SIG-M5 treated with dmso at 0.1 percent for 504 hours (cell line): ENCODE results near the gene CRAT.
A peak's percentile ranks its signal among the peaks of the same experiment; 100 is the strongest.
"Not testable (repeated sequence)": the region's sequence is repeated elsewhere in the genome, so short reads cannot be mapped to it uniquely, and the experiment has no call there.

ENCODE experiments used
- DNase-seq: peaks from one replicate; lab custom pipeline; 2025; ENCODE audit not compliant: unreplicated experiment; lab: John Stamatoyannopoulos, UW

Gene CRAT

DNA sequence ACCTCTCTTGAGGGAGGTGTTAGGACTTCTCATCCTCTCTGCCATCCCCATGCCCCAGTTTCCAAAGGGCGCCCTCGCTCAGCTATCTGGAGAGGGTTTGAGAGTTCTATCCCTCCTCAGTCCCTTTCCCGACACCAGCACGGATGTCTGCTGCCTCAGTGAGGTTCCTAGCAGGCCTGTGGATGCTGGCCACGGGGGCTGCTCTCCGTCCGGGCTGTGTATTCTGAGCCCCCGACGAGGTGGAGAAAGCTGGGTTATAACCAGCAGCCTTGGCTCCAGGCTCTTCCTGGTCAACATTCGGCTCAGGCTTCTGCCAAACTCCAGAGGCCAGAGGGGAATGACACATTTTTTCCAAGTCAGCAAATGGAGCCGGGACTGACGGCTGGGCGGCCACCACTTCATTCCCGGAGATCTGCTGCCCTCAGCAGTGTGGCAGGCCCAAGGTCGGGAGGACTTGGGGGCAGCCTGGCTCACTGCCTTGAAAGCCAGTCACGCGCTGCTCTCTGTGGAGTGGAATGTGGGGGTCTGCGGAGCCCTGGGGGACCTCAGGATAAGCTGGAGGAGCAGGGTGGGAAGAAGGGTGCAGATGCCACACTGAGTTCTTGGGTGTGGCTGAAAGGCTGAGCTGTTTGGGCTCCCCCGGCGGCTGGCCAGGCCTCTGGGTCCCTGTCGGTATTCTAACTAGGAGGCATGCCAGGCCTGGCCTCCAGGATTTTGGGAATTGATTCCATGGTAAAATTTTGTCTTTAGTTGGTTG, 28.1 kb upstream of the CRAT start:
- no peak for DNase-seq

GRCh38 chr9:129138144-129138462, 27.5 kb upstream of the CRAT start:
- no peak for DNase-seq

- no peak for DNase-seq
Measured at GRCh38 chr9:129137292-129138143, 26.9 kb upstream of the CRAT start.

DNA sequence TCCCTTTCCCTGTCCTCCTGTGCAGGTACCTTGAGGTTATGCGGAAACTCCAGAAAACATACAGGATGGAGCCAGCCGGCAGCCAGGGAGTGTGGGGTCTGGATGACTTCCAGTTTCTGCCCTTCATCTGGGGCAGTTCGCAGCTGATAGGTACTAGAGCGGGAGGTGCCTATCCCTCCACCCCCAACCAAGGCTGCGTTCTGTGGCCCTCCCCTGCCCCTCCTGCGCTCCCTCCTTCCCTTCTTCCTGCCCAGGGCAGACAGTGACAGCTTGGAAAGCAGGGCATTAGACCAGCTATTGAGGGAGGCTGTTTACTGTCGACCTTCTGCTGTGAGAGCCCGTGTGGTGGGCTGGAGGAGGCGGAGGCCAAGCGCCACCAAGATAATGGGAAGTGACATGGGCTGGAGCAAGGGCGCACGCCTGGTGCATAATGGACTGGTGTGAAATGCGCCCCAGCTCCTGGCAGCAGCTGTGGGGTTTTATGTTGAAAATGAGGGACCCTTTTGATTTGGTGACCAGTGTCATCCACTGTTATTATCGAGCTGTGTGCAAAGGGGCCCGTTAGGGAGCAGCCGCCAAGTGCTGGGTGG, 25.9 kb upstream of the CRAT start:
- DNase-seq, result no peak

GRCh38 chr9:129135476-129135875, 24.9 kb upstream of the CRAT start:
- no peak for DNase-seq

DNA sequence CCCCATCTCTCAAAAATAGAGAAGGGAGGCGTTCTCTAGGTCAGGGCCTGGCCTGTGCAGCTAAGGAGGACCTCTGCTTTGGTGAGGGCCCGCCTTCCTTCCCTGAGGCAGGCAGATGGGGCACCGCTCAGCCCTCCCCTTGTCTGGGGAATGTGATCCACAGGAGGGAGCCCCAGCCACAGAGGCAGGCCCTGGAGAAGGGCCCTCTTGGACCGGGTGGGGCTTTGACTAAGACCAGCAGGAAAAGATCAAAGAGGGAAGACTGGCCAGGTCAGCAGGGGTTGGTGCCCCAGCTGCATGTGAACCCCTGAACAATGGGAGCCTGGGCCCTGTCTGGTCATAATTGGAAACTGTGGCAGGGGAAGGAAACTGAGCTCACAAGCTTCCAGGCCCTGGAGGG, 22.5 kb upstream of the CRAT start:
- no peak for DNase-seq

DNA sequence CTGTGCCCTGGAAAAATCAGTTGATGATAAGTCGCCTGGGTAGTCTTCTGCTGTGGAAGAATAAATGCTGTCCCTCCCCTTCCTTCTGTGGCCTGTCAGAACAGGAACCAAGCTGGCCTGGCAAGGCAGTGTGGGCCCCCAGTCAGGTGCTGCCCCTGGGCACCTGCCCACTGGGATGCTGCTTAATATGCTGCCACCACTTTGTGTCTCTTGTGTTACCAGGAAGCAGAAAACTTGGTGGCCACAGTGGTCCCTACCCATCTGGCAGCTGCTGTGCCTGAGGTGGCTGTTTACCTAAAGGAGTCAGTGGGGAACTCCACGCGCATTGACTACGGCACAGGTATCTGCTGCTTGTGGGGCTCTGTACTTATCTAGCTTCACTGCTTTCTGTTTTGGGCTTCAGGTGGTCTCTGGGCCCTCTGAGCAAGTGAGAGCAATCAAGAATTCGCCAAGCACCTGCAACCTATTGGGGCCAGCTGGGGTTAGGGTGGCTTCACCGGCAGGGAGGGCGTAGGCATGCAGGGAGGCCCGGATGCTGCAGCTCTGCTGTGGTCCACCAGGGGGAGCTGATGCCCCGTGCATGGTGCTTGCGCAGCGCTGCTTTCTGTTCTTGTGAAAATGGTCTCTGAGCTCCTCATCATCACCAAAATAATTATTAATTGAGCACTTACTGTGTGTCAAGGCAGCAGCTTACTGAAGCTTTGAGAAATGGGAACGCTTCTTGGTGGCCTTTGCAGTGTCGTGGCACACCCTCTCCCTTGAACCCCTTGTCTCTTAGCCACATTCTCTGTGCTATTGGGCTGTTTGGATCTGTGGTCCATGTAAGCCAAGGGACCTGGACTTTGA, 20.9 kb upstream of the CRAT start:
- peak; percentile 51 for DNase-seq

GRCh38 chr9:129130791-129131190, 20.2 kb upstream of the CRAT start:
- no peak for DNase-seq

DNA sequence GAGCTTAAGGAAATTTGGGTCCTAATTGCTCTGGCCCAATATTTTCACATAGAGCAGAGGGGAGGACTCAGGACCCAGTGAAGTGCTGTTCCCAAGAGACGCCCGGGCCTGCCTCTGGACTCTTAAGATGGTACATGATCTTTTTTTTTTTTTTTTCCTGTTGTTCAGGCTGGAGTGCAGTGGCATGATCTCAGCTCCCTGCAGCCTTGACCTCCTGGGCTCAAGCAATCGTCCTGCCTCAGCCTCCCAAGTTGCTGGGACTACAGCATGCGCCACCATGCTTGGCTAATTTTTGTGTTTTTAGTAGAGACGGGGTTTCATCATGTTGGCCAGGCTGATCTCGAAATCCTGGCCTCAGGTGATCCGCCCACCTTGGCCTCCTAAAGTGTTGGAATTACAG, 19.7 kb upstream of the CRAT start:
- not testable (repeated sequence) for DNase-seq

DNA sequence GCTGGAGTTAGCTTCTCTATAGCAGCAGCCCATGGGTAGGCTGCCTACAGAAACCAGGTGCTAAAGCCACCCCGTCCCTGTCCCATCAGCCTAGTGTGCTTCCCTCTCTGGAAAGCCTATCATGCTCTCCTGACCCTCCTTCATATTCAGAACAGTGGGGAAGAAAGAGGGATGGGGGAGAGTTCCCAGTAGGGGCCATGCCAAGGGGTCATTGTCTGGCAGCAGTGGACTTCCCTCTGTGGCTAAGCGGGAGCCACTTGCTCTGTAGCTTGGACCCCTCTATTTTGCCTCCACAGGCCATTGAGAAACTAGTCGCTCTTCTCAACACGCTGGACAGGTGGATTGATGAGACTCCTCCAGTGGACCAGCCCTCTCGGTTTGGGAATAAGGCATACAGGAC, 18.1 kb upstream of the CRAT start:
- no peak for DNase-seq

GRCh38 chr9:129126749-129127618, 16.4 kb upstream of the CRAT start:
- DNase-seq, result no peak

DNA sequence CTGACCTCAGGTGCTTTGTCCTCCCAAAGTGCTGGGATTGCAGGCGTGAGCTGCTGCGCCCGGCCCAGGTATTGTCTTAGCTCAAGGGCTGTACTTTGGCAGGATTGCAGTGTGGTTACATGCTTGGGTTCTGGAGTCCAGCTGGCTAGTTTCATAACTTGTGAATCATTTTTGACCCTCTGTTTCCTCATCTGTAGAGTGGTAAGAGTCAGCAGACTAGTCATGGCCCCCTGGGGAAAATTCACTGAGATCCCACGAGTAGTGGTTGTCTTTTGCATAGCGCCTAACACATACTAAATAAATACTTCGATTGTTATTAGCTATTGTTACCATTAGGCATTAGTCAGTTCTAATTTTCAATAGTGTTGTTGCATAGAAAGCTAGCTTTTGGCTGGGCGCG, 14.9 kb upstream of the CRAT start:
- peak; percentile 14 for DNase-seq

DNA sequence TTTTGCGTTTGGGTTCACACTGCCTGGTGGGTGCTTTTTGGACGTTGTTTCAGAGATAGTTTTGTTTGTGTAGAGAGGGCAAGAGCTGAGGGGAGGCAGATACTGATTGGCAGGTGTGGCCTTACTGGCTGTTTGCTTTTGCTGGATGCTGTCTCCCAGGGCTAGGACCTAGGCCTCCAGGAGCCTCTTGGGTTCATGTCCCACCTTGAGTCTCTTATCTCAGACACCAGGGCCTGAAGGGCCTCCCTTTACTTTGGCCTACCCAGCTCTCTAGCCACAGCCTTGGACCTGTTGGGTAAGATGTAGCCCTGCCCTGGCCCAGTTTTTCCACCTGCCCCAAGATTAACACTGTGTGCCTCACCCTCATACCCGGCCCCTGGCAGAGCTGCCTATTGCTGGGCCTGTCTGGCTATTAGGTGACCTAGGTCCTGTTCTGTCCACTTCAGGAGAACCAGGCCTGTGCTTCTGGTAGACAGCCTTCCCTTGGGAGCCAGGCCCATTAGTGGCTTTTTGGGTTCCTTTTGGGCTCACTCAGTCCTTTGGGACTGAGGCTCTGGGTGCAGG, 14.0 kb upstream of the CRAT start:
- no peak for DNase-seq

DNA sequence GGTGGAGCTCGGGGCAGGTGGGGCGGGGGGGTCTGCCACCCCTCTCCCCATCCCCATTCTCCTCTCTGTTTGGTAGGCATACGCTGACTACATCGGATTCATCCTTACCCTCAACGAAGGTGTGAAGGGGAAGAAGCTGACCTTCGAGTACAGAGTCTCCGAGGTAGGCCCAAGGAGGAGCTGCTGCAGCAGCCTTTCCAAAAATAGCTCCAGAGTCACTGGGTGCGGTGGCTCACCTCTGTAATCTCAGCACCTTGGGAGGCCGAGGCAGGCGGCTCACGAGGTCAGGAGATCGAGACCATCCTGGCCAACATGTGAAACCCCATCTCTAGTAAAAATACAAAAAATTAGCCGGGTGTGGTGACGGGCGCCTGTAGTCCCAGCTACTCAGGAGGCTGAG, 12.4 kb upstream of the CRAT start:
- DNase-seq, result not testable (repeated sequence)

DNA sequence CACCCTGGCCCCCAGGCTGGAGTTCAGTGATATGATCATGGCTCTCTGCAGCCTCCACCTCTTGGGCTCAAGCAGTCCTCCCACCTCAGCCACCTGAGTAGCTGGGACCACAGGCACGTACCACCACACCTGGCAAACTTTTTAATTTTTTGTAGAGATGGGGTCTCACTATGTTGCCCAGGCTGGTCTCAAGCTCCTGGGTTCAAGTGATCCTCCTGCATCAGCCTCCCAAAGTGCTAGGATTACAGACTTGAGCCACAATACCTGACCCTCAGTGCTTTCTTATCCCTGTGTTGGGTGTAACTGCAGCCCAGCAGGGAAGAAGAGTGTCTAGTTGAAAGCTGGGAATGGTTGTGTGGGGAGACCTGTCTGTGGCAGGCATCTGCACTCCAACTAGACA, 11.5 kb upstream of the CRAT start:
- DNase-seq, result no peak

DNA sequence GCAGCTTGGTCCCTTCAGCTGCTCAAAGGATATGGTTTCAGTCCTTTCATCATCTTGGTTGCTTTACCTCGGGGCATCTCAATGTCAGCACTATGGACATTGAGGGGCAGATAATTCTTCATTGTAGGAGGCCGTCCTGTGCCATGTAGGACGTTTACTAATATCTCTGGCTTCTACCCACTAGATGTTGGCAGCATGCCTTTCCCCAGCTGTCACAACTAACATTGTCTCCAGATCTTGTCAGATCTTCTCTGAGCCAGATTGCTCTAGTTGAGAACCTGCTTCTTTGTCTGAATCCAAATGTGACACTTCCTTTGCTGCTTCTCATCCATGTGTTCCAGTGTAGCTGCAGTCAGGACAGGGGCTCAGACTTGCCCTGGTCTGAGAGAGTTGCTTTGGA, 10.9 kb upstream of the CRAT start:
- no peak for DNase-seq

DNA sequence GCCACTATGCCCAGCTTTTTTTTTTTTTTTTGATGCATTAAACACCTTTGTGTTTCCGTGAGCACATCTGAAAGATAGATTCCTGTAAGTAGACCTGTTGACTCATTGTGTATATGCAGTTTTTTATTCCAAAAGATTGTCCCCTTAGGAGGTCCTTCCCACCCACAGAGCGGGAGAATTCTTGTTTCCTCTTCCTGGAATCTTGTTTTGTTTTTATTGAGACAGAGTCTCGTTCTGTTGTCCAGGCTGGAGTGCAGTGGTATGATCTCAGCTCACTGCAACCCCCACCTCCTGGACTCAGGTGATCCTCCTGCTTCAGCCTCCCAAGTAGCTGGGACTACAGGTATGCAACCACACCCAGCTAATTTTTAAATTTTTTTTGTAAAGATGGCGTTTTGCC, 8.2 kb upstream of the CRAT start:
- DNase-seq, result no peak

DNA sequence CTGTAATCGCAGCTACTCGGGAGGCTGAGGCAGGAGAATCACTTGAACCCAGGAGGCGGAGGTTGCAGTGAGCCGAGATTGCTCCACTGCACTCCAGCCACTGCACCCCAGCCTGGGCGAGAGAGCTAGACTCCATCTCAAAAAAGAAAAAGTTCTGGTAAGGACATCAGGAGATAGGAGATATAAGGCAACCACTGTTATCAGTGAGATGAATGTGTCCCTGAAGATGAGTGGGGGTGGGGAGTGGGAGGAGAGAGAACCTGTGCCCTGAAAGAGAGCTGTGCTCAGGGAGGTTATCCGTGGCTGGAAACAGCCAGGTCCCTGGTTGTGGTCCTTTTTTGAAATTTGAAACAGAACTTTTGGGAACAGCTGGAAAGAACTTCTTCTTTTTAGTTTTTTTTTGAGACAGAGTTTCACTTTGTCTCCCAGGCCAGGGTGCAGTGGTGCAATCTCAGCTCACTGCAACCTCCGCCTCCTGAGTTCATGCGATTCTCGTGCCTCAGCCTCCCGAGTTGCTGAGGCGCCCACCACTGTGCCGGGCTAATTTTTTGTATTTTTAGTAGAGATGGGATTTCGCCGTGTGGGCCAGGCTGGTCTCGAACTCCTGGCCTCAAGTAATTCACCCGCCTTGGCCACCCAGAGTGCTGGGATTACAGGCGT, 3.2 kb upstream of the CRAT start:
- DNase-seq, result peak; percentile 76

GRCh38 chr9:129112526-129112925, 1.9 kb upstream of the CRAT start:
- DNase-seq, result not testable (repeated sequence)
